GM15510 (cell line): Measurements from ENCODE around the gene AKAP6.

Source experiments
- POLR2A ChIP-seq: IDR thresholded peaks from 3 replicates; pipeline ENCODE4 v1.6.1; 2011; ENCODE audit warnings: borderline replicate concordance; ENCODE audit not compliant: insufficient read length; ENCODE audit errors: extremely low read depth

The AKAP6 gene

DNA sequence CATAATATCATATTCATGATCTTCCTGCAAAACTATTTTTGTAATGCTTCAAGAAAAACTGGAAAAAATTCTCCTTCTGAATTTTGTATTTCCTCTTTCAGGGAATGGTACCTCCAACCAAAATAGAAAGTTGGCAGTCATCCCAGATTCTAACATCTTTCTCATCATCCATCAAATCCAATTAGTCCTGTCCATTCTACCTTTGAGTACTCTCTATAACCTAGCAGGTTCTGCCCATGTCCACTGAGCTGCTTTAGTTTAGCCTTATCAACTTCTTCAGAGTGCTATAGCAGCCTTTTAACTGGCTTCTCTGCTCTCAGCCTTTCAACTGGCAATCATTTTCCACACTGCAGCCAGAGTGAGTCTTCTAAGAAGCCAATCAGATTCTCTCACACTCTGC, 236.2 kb downstream of the AKAP6 start:
- TF ChIP-seq POLR2A: no peak

DNA sequence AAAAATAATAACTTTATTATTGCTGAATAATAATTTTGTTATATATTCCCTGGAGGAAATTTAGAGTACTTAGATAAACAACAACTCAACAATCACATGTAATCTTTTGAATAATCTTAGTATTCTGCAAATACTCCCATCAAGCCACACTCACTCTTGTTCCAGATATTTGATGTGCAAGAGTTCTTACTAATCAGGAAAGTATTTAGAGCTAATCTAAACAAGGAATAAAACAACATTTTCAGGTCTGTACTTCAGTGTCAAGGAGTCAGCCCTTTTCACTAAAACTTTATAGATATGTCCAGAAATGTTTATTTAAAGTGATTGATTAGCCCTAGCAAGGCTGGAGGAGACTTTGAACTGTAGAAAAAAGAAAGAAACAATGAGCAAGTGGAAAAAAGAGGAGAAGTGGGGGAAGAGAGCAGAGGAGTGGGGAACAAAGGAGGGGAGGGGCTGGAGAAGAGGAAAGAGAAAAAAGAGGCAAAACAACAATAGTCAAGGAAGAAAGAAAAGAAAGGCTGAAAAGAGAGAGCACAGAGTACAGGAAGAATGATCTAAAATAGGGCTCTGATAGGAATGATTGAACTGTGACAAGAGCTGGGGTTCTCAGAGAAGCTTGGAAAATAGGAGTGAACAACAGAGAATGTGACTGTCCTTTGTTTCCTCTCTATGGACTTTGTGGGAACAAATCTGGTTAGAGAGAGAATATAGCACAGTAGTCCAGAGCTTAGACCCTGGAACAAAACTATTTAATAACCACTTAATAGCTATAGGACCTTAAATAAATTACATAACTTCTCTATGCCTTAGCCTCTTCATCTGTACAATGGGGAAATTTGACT, 238.7 kb downstream of the AKAP6 start:
- TF ChIP-seq POLR2A: no peak

DNA sequence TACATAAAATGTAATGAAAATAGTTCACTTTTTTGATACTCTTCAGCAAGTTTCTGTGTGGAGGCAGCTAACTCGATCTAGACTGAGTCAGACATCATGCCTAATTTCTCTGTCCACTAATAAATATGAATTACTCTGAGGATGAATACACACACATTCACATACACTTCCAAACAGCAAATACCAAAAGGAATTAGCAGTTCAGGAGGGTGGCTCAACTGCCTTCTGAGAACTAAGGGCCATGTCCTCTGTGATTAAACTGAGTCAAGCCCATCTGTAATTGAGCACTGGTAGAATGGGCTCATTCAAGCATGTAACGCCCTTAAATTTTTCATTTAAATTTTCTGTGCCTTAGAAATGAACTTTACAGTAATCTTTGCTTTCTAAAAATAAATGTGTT, 242.5 kb downstream of the AKAP6 start:
- TF ChIP-seq POLR2A: no peak

DNA sequence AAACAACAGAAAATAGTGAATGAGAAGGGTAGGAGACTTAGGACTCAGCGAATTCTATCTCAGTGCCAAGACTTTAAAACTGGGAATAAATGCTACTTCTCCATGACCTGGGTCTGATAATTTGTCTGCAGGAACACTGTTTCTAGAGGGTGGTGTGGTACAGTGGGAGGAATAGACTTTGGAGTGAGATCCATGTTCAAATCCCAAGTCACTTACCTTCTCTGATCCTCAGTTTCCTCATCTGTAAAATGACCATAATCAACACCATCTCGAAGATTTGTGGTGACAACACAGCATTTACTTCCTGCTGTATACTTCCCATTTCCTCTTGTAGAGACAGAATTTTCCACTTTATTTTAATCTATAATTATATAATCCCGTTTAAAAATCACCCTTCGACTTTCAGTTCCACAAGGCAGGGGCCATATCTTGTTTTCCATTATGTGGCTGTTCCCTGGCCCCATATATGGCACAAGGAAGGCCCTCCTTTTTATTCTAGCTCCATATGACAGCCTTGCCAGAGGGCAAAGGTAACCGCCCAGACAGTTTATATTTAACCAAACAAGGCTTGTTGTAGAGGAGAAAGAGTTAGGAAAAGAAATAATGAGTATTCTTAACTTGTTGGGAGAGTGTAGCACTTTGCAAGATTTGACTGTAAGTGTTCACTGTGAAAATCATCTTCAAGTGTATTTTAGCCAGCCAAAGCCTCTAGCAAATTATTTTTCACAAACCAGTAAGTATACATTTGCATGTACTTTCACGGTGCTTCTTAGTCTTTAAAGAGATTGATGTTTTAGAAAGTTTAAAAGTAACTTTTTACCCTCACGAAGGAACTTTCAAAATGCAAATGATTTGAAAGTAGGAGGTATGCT, 243.1 kb downstream of the AKAP6 start:
- TF ChIP-seq POLR2A: no peak

DNA sequence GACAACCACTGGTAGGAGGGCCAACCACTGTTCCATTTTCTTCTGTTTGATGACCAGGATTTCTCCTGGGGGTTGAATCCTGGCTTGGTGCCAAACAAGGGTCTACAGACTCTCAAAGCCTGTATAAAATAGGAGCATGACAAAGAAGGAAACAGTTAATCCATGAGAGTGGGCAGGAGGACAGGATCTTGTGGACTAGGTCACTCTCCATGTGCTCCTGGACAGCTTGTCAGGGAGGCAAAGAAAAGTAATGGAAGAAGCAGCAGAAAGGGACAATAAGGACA, 243.7 kb downstream of the AKAP6 start:
- no peak for TF ChIP-seq POLR2A

DNA sequence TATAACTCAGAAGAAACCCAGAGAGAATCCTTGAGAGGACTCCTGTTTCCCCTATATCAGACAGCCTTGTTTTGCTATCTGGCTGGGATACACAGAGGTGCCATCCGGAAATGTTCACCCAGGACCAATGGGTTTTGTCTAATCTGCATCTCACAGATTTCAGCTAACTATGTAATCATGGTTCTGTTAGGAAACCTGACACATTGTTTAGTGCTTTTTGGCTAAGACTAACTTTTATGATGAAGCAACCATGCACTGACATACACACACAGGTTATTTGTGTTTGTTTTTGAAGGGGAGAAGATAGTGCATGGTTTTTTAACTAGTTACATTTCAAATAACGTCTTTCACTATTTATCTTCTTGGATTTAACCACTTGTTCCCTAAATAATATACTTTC, 245.2 kb downstream of the AKAP6 start:
- no peak for TF ChIP-seq POLR2A

DNA sequence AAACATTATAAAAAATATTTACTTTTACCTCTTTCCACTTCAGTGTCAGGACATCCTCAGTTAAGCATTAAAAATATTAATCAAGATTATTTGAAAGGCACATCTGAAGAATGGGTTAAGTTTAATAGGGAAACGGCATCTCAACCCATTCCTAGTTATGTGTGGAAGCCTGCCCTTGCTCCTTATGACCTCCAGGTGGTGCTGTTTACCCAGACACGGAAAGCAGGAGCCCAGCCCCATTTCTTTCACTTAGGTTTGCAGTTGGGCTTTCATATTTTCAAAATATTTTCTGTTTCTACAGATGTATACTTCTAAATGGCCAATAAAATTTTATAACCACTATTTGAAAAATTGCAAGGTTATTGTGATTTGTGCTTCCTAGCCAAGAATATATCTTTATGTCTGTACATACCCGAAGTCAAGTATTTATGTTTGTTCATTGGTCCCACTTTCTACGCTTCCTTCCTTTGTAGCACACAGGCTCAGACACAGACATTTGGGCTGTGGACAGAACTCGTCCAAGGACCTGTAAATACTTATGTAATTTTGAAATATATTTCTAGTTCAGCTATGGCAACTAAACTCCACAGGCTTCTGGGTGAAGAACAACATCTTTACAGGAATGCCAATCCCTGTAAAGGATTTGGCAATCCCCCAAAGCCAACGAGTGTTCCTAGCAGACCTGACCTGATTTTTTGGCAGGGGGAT, 247.1 kb downstream of the AKAP6 start:
- no peak for TF ChIP-seq POLR2A

DNA sequence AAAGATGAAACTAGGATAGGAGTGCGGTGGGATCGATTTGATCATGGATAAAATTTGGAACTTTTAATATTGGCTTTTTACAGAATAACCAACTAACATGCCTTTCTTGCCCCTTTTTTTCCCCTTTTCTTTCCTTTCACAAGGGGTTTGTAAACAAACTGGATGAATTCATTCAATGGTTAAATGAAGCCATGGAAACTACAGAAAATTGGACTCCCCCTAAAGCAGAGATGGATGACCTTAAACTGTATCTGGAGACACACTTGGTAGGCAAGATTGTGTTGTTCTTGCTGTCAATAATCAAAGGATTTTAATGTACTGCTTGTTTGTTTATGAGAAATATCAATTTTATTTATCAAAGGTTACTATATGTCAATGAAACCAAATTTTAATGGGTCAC, 247.9 kb downstream of the AKAP6 start:
- TF ChIP-seq POLR2A: no peak

DNA sequence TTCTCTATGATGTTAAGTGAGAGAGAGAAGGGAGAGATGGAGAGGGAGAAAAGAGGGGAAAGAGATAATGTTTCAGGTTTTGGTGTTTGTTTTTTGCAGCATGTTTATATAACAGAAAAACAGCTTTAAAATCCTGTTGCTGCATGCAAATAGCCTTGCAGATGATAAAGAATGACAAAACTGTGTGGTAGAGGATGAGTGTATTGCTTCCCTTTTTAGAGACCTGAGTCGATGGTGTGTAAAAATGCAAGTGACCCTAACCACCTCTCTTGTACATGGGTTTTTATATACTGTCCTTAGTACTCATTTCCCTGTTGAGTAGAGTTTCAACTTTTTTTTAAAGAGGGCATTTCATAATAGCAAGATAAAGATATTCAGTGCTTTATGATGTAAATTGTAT, 249.1 kb downstream of the AKAP6 start:
- no peak for TF ChIP-seq POLR2A

DNA sequence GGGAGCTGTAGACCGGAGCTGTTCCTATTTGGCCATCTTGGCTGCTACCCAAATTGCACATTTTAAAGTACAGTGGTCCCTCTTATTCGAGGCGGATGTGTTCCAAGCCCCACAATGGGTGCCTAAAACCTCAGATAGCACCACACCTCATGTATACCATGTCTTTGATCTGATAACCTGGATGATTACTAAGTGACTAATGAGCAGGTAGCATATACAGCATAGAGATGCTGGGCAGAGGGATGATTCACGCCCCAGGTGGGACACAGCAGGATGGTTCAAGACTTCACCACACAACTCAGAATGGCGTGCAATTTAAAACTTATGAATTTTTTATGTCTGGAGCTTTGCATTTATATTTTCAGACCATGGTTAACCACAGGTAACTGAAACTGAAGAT, 255.0 kb downstream of the AKAP6 start:
- TF ChIP-seq POLR2A: no peak

DNA sequence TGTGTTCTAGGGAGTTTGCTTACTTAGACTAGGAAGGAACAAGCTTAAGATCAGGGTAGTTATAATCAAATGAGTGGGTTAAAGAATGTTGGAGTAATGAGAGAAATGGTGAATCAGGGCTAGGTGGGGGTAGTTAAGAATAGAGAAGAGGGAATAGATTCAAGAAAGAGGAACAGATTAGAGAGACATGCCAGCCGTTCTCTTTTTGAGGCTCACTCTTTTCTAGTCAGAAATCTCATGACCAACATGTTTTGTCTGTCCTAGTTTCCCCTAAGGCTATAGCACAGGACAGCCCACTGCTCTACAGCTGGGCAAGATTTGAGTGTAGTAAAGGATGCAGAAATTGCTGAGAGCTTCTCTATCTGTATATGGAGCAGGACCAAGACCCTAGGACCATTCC, 258.4 kb downstream of the AKAP6 start:
- TF ChIP-seq POLR2A: no peak

DNA sequence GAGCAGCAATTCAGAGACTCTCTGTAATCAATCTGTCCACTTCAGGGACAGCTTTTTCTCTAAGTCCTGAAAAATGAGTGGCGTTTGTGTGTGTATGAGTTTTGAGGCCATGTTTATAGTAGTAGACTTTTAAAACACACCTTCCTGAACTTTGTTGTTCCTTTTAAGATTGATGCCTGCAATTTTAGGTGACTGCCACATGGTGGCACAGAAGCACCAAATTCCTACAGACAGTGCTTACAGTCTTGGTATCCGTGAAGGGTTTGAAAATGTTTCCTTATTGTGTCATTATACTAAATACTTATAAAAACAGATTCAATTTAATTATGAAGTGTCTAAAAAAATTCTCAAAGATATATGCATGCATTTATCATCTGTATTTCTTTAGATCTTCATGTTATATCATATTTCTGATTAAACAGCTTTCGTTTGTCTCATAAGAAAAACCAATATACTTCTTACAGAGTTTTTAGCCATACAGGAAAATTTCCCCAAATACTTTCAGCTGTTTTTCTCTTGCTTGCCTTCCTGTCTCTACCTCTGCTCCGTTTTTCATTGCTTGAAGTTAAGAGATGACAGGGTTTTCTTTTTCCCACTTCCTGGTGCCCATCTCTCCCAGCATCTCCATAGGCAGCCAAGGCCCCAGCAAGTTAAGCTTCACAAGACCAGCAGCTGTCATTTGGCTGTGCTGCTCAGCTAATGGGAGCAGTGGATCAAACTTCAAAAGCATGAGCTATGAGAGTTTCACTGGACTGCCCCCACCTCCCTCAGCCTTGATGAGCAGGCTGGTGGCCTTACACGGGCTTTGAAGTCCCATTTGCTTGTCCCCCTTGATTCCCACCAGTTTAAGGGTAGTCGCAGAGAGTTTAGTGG, 259.6 kb downstream of the AKAP6 start:
- no peak for TF ChIP-seq POLR2A

DNA sequence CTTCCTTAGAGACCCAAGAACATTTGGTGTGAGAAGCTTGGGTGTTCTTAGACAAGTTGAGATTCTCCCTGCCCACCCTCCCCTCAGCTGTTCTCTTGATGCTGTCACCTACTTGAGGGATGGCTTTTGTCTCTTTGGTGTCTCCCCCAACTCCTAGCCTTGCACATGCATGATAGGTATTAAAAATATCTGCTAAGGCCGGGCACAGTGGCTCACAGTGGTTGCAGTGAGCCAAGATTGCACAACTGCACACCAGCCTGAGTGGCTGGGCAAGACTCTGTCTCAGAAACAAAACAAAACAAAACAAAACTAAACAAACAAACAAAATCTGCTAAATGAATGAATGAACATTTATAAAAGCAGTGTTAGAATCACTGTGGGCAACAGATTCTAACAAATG, 261.1 kb downstream of the AKAP6 start:
- no peak for TF ChIP-seq POLR2A

DNA sequence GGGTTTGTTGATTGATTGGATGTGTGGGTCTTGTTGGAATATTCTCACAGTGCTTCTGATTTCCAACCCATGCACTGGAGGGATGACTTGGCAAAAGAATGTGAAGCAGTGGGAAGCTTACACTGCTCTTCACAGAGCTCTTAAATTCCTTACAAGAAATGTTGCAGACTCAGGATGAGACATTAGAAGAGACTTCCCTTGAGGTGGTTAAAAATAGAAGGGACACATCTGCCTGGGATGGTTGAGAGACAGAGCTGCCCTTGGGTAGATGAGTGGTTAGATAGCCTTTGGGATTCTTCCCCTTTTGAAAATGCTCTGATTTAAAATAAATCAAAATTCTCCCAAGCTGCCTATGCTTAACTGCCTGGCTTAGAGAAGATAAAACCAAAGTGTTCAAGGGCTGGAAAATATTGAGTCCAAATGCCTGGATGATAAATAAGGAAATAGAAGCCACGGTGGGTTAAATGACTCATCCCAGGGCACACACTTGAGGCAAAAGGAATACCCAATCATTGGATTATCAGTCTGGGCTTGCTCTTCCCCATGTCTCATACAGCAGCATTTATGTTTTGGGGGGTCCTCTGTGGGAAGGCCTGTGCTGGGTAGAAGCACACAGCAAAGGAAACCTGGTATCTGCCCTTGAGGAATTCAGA, 264.3 kb downstream of the AKAP6 start:
- no peak for TF ChIP-seq POLR2A

DNA sequence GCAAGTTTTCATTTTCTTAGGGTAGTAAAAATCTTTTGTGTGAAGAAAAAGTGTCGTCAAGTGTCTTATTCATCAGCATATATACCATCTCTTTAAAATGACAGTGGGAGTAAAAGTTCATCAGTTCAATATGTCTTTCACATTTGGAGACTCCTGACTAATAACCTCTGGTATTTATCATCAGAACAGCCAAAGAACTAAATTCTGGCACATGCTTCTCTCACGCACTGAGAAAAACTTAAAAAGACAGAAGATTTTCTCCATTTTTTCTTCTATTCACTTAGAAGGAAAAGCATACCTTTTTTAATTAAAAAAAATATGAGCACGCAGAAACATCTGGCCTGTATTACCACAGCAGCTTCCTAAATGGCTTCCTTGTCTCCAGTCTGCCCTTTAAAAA, 265.7 kb downstream of the AKAP6 start:
- no peak for TF ChIP-seq POLR2A

DNA sequence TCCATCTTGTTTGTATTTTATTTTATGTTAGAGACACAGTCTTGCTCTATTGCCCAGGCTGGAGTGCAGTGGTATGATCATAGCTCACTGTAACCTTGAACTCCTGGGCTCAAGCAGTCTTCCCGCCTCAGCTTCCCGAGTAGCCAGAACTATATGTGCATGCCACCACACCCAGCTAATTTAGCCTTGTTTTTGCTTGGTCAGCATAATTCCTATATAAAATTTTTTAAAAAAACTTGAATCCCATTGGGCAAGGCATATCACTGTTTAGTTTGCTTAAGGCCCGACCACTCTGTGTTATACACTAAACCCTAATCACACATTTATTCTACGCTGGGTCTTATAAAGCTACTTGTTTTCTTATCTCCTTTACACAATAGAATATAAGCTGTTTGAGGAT, 266.4 kb downstream of the AKAP6 start:
- no peak for TF ChIP-seq POLR2A
